ENCODE data around the gene ST3GAL3.

ST3GAL3 gene

DNA sequence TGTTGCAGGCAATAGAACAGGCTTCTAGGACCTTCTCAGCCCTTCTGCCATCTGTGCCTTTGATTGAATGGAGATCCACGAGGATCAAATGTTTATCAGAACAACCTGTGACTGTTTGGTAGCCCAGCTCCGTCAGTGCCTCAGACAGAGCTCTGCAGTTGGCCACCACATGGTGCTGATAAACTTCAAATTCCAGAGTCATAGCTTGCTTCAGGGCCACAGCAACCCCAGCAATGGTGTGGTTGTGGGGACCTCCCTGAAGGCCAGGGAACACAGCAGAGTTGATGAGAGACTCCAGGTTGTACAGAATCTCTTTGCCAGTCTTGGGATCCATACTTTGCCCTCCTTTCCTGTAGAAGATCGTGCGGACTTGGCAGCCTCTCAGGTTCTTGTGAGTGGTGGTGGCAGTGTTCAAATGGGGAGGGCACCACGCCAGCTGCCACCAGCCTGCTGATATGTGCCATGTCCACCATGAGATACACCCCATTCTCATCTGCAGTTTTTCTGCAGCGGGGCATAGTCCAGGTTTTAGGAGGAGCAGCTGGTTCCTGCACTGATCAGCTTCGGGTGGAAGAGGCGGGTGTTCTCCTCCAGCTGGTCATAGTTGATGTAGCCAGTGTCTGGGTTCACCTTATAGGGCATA, 143.4 kb downstream of the ST3GAL3 start:
- DNase-seq (ENCODE audit: low read depth in 2 of 2): no peak

DNA sequence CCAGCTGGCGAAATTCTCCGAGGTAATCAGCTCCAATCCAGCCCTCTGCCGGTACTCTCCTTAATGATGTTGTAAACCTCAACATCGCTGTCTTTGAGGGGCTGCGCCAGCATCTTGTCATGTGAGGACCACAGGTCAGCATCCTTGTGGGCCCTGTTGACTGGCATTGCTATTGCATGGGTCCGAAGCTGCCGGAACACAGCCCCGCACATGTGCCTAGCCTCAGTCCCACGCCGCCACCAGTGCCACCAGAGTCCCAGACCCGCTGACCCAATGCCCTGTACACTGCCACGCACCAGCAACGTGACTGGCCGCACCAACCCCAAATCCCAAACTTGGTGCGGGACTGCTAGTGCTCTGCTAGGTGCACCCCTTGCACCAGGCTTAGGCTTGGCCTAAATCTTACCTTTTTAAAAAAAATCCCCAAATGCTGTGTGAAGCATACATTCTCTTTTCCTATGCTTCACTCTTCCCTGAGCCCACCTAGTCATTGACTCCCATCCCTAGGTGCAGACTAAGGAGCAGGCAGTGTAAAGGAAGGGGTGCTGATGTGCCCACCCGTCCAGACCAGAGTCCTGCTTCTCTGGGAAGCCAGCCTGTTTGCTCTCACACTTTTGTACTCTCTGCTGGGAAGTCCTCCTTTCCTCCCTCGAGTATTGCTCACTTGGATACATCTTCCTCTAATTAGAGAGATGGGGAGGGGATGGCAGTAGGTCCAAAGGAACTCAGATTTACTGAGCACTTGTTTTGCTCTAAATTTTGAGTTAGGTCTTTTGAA, 144.4 kb downstream of the ST3GAL3 start:
- no peak for DNase-seq (ENCODE audit: low read depth in 2 of 2)

GRCh38 chr1:43853161-43853921, 146.0 kb downstream of the ST3GAL3 start:
- no peak for DNase-seq (ENCODE audit: low read depth in 2 of 2)

DNA sequence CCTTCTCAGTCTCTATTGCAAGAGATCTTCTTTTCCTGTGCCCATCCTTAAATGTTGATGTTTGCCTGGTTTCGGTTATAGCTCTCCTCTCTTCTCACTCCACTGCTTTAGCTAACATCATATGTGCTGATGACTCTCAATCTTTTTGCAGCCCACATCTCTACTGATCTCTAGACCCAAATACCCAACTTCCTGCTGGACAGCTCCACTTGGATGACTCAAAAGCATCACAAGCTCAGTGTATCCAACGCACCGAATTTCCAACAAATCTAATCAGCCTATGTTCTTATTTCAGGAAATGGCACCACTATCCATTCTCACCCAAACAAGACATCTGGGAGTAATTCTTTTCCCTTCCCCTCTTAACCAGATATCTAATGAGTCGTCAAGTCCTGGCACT, 147.1 kb downstream of the ST3GAL3 start:
- DNase-seq (ENCODE audit: low read depth in 2 of 2): no peak

- DNase-seq (ENCODE audit: low read depth in 2 of 2): no peak
Measured at GRCh38 chr1:43856188-43856587, 148.9 kb downstream of the ST3GAL3 start.

GRCh38 chr1:43857163-43857562, 149.8 kb downstream of the ST3GAL3 start:
- no peak for DNase-seq (ENCODE audit: low read depth in 2 of 2)

DNA sequence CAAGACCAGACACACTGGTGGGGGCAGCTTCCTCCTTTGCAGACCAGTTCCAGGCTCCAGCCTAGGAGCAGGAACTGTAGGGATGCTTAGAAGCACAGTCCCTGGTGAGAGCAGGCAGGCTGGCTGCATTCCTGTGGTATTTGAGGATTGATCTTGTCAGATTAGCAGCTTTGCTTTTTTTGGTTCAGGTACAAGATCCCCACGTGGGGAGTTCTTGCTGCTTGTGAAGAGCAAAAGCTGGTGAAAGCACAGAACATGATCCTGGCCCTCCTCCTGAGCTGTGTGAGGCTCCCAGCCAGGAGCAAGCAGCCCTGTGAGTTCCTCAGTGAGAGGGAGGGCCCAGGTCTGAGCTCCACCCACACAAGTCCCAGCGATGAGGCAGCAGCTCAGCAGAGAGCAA, 151.0 kb downstream of the ST3GAL3 start:
- no peak for DNase-seq (ENCODE audit: low read depth in 2 of 2)

DNA sequence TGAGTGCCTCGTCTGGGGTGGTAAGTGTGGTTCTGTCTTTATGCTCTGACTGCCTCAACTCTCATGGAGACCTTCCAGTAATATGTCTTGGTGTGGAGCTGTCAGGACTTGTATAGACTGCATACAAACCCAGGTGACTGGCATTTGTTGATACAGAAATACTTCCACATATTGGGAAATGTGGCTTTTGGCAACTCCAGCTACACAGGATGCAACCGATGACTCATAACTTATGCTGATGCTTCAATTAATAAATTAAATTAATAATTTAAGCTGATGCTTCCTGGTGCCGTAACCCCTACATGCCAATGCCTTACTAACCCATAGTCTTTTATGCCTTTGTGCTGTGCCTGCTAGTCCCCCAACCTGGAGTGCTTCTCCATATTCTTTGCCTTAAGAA, 154.0 kb downstream of the ST3GAL3 start:
- no peak for DNase-seq (ENCODE audit: low read depth in 2 of 2)

DNA sequence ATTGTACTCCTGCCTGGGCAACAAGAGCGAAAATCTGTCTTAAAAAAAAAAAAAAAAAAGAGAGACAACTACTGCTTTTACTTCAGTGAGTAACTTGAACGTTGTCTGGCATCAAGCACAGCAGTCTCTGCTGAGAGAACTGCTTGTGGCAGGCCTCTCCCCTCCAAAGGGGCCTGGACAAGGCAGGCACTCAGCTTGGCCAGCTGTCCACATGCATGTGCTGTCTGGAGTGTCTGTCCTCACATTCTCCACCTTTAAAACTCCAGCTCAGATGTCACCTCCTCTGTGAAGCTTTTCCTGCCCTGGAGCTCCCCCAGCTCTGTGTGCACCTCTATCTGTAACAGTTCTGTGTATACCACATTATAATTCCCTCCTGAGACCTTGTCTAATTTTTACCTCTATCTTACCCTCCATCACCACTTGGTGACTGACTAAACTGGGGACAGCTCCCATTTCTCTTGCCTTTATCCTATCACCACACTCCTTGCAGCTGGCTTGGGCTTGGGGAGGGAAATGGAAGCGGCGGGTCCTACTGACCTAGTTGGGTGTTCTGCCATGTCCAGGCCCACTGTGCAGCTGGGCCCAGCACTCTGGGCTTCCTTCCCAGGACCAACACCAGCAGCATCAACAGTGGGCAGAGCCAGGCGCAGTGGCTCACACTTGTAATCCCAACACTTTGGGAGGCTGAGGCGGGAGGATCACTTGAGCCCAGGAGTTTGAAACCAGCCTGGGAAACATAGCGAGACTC, 154.8 kb downstream of the ST3GAL3 start:
- no peak for DNase-seq (ENCODE audit: low read depth in 2 of 2)

- no peak for DNase-seq (ENCODE audit: low read depth in 2 of 2)
Measured at GRCh38 chr1:43864111-43865045, 157.0 kb downstream of the ST3GAL3 start.

DNA sequence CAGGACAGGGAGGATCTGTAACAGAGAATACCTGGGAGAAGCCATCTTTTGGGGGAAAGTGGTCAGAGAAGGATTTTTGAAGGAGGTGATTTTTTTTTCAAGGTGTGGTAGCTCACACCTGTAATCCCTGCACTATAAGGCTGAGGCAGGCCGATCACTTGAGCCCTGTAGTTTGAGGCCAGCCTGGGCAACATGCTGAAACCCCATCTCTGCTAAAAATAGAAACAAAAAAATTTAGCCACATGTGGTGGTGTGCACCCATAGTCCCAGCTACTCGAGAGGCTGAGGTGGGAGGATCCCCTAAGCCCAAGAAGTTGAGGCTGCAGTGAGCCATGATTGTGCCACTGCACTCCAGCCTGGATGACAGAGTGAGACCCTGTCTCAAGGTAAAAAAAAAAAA, 158.9 kb downstream of the ST3GAL3 start:
- DNase-seq (ENCODE audit: low read depth in 2 of 2): no peak

GRCh38 chr1:43867976-43868740, 160.8 kb downstream of the ST3GAL3 start:
- DNase-seq (ENCODE audit: low read depth in 2 of 2): no peak

DNA sequence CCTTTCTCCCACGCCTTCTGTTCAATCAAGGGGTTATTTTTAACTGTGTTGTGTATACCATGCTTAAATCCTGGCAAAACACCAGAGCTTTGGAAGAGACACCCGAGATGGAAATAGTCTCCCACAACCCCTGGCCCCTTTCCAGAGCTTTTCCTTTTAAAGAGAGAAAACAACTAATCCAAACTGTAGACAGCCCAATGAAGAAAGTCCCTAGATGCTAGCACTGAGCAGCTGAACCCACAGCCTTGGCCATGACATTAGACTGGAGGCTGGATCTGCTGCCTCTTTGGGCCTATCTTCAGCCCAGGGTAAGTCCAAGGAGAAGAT, 161.4 kb downstream of the ST3GAL3 start:
- no peak for DNase-seq (ENCODE audit: low read depth in 2 of 2)

DNA sequence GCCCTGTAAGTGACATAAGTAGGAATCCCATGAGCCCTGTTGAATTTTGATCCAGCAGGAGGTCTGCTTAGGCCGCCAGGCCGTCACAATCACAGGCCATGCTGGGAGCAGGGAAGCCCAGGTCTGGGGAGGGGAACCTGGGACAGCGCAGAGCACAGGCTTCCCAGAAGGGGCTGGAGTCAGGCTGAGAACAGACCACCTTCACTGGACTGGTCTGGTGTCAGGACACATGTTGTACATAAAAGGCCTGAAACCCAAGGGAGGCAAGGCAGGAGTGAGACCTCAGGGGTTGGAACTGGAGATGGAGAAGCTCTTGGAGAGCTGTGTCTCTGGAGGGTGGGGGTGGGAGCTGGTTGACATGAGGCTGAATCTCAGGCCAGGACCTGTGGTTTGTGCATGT, 163.0 kb downstream of the ST3GAL3 start:
- DNase-seq (ENCODE audit: low read depth in 2 of 2): no peak

DNA sequence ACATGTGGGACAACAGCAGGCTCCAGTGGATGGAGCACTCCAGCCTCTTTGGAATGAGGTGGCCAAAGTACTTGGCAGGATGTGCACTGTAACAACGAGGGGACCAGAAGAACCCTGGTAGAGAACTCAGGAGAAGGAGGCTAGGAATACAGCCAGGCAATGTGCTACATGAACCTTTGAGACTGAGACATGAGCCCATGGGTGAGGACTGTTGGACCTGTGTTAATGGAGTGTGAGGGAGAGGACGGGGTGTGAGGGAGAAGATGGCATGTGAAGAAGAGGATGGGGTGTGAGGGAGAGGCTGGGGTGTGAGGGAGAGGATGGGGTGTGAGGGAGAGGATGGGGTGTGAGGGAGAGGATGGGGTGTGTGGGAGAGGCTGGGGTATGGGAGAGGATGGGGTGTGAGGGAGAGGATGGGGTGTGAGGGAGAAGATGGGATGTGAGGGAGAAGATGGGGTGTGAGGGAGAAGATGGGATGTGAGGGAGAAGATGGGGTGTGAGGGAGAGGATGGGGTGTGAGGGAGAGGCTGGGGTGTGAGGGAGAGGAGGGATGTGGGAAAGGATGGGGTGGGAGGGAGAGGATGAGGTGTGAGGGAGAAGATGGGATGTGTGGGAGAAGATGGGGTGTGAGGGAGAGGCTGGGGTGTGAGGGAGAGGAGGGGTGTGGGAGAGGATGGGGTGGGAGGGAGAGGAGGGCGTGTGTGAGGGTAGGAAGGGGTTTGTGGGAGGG, 164.0 kb downstream of the ST3GAL3 start:
- DNase-seq (ENCODE audit: low read depth in 2 of 2): no peak

DNA sequence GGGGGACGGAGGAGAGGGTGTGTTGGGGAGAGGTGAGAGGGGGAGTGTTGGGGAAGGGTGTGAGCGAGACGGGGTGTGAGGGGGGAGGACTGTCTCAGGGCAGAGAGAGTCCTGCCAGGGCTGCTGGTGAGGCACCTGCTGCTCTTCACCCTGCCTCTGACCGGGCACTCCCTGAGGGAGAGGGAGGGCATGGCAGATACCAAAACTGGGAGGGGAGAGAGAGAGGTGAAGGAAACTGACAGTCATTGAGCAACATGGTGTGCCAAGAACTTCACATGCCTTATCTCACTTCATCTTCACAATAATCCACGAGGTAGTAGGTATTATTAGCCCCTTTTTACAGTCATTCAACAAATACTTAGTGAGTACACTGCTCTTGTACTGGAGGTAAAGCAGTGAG, 164.9 kb downstream of the ST3GAL3 start:
- no peak for DNase-seq (ENCODE audit: low read depth in 2 of 2)

DNA sequence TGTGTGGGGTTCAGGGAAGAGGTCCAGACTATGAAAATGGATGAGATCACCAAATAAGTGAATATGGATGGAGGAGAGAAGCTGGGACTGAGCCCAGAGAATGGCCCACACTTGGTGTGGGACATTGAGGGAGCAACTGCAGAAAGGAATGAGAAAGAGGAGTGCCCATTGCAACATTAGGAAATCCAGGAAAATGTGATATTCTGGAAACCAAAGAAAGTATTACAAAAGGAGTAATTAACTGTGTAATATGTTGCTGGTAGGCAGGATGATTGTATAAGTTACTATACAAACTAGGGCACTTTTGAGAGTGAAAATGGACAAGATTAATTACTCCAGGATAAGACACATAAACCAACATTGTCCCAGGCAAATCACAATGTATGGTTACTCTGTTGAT, 166.5 kb downstream of the ST3GAL3 start:
- DNase-seq (ENCODE audit: low read depth in 2 of 2): no peak

GRCh38 chr1:43874716-43875115, 167.4 kb downstream of the ST3GAL3 start:
- DNase-seq (ENCODE audit: low read depth in 2 of 2): no peak

DNA sequence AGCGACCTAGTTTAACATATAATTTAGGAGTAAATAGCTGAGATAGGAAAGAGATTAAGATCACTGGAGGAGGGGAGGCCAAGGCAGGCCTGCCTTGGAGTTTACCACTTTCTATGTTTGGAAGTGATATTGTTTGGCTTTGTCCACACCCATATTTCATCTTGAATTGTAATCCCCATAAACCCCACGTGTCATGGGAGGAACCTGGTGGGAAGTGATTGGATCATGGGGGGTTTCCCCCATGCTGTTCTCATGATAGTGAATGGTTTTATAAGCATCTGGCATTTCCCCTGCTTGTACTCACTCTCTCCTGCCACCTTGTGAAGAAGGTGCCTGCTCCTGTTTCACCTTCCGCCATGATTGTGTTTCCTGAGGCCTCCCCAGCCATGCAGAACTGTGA, 168.0 kb downstream of the ST3GAL3 start:
- no peak for DNase-seq (ENCODE audit: low read depth in 2 of 2)

- no peak for DNase-seq (ENCODE audit: low read depth in 2 of 2)
Measured at GRCh38 chr1:43877101-43877500, 169.8 kb downstream of the ST3GAL3 start.

All from stimulated activated CD4-positive, alpha-beta T cell treated with anti-CD3 and anti-CD28 coated beads, Interleukin-15, amount 100 ng/mL, for 48 hours (primary cell).